HCT116 (cell line): ENCODE measurements around the gene IL19. TPM values are rescaled to one million over a fixed set of nuclear protein-coding genes. Genes with fewer than 3 reads are reported as not detected.

ENCODE experiments used
- total RNA-seq: library from RNA; stranded (reverse); gene quantifications from one replicate; pipeline ENCODE4 v1.2.1, GENCODE V29; 2021; ENCODE audit not compliant: unreplicated experiment

Gene IL19
- total RNA-seq, 1 experiment from 2014 or later, result not detected

Other genes with a start within 250 kb of the IL19 start
- gene EIF2D, start 158.3 kb upstream of the IL19 start, total RNA-seq, result 54.8 TPM
- gene DYRK3, start 135.2 kb upstream of the IL19 start, total RNA-seq, result 7.1 TPM
- gene MAPKAPK2, start 85.9 kb upstream of the IL19 start, total RNA-seq, result 51.1 TPM
- gene IL10, start 1.7 kb downstream of the IL19 start, total RNA-seq, result not detected
- not detected for gene IL20, start 94.8 kb downstream of the IL19 start, total RNA-seq
- gene IL24, start 126.7 kb downstream of the IL19 start, total RNA-seq, result not detected
- gene FCMR, start 151.2 kb downstream of the IL19 start, total RNA-seq, result 0.61 TPM
- 2.6 TPM for gene PIGR, start 175.7 kb downstream of the IL19 start, total RNA-seq
- gene FCAMR, start 199.7 kb downstream of the IL19 start, total RNA-seq, result not detected